Hepatocyte (in vitro differentiated cells): ENCODE data around the gene PDZK1. TPM values are rescaled to one million over a fixed set of nuclear protein-coding genes. Genes with fewer than 3 reads are reported as not detected.
"Not testable (repeated sequence)": the region's sequence is repeated elsewhere in the genome, so short reads cannot be mapped to it uniquely, and the experiment has no call there.

ENCODE experiments used
- DNase-seq: peaks from one replicate; pipeline ENCODE4 v3.0.0-alpha.2; 2016; ENCODE audit warnings: low spot score
- H2AFZ ChIP-seq: fragments of 200-600 bp; sonication (generic); 2 replicates; pipeline ENCODE4 v1.6.0; 2016; ENCODE audit warnings: antibody characterized with exemption, mild to moderate bottlenecking
- H3K27ac ChIP-seq: fragments of 200-600 bp; sonication (generic); 2 replicates; pipeline ENCODE4 v1.5.1; 2016; ENCODE audit warnings: mild to moderate bottlenecking
- H3K27me3 ChIP-seq: fragments of 200-600 bp; sonication (generic); 2 replicates; pipeline ENCODE4 v1.6.1; 2016
- H3K36me3 ChIP-seq: fragments of 200-600 bp; sonication (generic); replicated peaks from 2 replicates; pipeline ENCODE4 v1.5.1; 2016; ENCODE audit warnings: low read depth; ENCODE audit not compliant: insufficient read depth
- H3K4me1 ChIP-seq: fragments of 200-600 bp; sonication (generic); 2 replicates; pipeline ENCODE4 v1.5.1; 2016; ENCODE audit warnings: mild to moderate bottlenecking, moderate library complexity; ENCODE audit not compliant: insufficient read depth
- H3K4me2 ChIP-seq: fragments of 200-600 bp; sonication (generic); 2 replicates; pipeline ENCODE4 v1.6.0; 2016
- H3K4me3 ChIP-seq: fragments of 200-600 bp; sonication (generic); 2 replicates; pipeline ENCODE4 v1.5.1; 2016; ENCODE audit warnings: mild to moderate bottlenecking
- H3K79me2 ChIP-seq: fragments of 200-600 bp; sonication (generic); 2 replicates; pipeline ENCODE4 v1.6.0; 2017; ENCODE audit warnings: mild to moderate bottlenecking
- H3K9me2 ChIP-seq: fragments of 200-600 bp; sonication (generic); replicated peaks from 2 replicates; pipeline ENCODE4 v1.6.0; 2017; ENCODE audit warnings: mild to moderate bottlenecking; ENCODE audit not compliant: insufficient read depth
- H3K9me3 ChIP-seq: fragments of 200-600 bp; sonication (generic); 2 replicates; pipeline ENCODE4 v1.5.1; 2016; ENCODE audit warnings: low read depth, mild to moderate bottlenecking
- H4K20me1 ChIP-seq: fragments of 200-600 bp; sonication (generic); 2 replicates; pipeline ENCODE4 v1.6.0; 2016; ENCODE audit warnings: mild to moderate bottlenecking; ENCODE audit not compliant: insufficient read depth, poor library complexity, severe bottlenecking
- EZH2 ChIP-seq: fragments of 200-600 bp; sonication (generic); IDR thresholded peaks from 2 replicates; pipeline ENCODE4 v1.6.1; 2016; ENCODE audit warnings: antibody characterized with exemption, mild to moderate bottlenecking, borderline replicate concordance
- EZH2phosphoT487 ChIP-seq: fragments of 200-600 bp; sonication (generic); IDR thresholded peaks from one replicate; pipeline ENCODE4 v1.6.1; 2018; ENCODE audit warnings: antibody characterized with exemption, mild to moderate bottlenecking, low read depth, moderate library complexity; ENCODE audit not compliant: unreplicated experiment, severe bottlenecking
- WGBS: methylation state at CpG from one replicate; pipeline ENCODE4 v1.1.6; 2016; ENCODE audit warnings: low lambda C conversion rate; ENCODE audit errors: missing lambda C conversion rate; 5-methylcytosine and 5-hydroxymethylcytosine counted together
- polyA plus RNA-seq: library from polyadenylated mRNA; unstranded; fragments of >200 nt; fragmentation: Nextera tagmentation; extraction: Ambion mirVana; gene quantifications from 2 replicates; pipeline ENCODE4 v1.2.1, GENCODE V29; 2016
- total RNA-seq: library from RNA; depleted of rRNA; stranded (reverse); fragments of >200 nt; gene quantifications from 2 replicates; pipeline ENCODE4 v1.2.3, GENCODE V29; 2014
- TF ChIP-seq, protein P1 (sequence below): fragments of 200-600 bp; sonication (generic); IDR thresholded peaks from 2 replicates; pipeline ENCODE4 v1.5.1; 2016; ENCODE audit warnings: antibody characterized with exemption, mild to moderate bottlenecking; ENCODE audit not compliant: poor library complexity

The PDZK1 gene
- total and polyA plus RNA-seq, 2 experiments from 2014 or later, result 44.1 to 50.5 TPM

GRCh38 chr1:145729196-145729595 lies 22.0 kb upstream of the PDZK1 start:
- no peaks in the 10 kb centered on the region for H3K79me2 ChIP-seq
- no peak for DNase-seq
- WGBS, result 60% methylated on average over 5 of the region's 5 CpGs
- no peaks in the 10 kb centered on the region for H3K27me3 ChIP-seq
- no peak overlapping the region for H3K27ac ChIP-seq
- H3K9me3 ChIP-seq, result no peaks in the 10 kb centered on the region
- H3K36me3 ChIP-seq, result no peaks in the 10 kb centered on the region
- TF ChIP-seq EZH2 (no peak), EZH2phosphoT487 (no peak)
- TF ChIP-seq, protein P1, sequence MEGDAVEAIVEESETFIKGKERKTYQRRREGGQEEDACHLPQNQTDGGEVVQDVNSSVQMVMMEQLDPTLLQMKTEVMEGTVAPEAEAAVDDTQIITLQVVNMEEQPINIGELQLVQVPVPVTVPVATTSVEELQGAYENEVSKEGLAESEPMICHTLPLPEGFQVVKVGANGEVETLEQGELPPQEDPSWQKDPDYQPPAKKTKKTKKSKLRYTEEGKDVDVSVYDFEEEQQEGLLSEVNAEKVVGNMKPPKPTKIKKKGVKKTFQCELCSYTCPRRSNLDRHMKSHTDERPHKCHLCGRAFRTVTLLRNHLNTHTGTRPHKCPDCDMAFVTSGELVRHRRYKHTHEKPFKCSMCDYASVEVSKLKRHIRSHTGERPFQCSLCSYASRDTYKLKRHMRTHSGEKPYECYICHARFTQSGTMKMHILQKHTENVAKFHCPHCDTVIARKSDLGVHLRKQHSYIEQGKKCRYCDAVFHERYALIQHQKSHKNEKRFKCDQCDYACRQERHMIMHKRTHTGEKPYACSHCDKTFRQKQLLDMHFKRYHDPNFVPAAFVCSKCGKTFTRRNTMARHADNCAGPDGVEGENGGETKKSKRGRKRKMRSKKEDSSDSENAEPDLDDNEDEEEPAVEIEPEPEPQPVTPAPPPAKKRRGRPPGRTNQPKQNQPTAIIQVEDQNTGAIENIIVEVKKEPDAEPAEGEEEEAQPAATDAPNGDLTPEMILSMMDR, result no peak
- no peak overlapping the region for H3K4me2 ChIP-seq
- H3K4me3 ChIP-seq, result no peak overlapping the region
- no peak overlapping the region for H2AFZ ChIP-seq
- no peaks in the 10 kb centered on the region for H4K20me1 ChIP-seq
- H3K9me2 ChIP-seq, result no peaks in the 10 kb centered on the region
- H3K4me1 ChIP-seq, result no peaks in the 10 kb centered on the region

GRCh38 chr1:145726193-145726592 lies 19.0 kb upstream of the PDZK1 start:
- not testable (repeated sequence) for H2AFZ ChIP-seq, DNase-seq, H3K79me2 ChIP-seq, H3K4me1 ChIP-seq, H3K9me2 ChIP-seq, H3K9me3 ChIP-seq, H3K4me3 ChIP-seq, H3K27me3 ChIP-seq, H3K4me2 ChIP-seq, H4K20me1 ChIP-seq, H3K36me3 ChIP-seq, H3K27ac ChIP-seq
- 99% methylated on average over 5 of the region's 5 CpGs for WGBS

- Histone ChIP-seq H4K20me1 (no peaks in the 10 kb centered on the region), H3K9me2 (no peaks in the 10 kb centered on the region), H3K79me2 (no peaks in the 10 kb centered on the region), H3K9me3 (no peaks in the 10 kb centered on the region), H3K4me2 (peak overlapping the region; percentile 84), H3K36me3 (no peaks in the 10 kb centered on the region), H3K4me1 (peaks cover 14% of the 10 kb centered on the region), H3K27ac (no peak overlapping the region), H3K27me3 (no peaks in the 10 kb centered on the region), H2AFZ (peak overlapping the region; percentile 56), H3K4me3 (no peak overlapping the region)
- DNase-seq, result peak; percentile 81
- 28% methylated on average over 43 of the region's 47 CpGs for WGBS
- TF ChIP-seq EZH2 (no peak), EZH2phosphoT487 (no peak)
- TF ChIP-seq, protein P1, result peak; percentile 86
These were observed 13.9 kb upstream of the PDZK1 start for GRCh38 chr1:145720878-145721671.

DNA sequence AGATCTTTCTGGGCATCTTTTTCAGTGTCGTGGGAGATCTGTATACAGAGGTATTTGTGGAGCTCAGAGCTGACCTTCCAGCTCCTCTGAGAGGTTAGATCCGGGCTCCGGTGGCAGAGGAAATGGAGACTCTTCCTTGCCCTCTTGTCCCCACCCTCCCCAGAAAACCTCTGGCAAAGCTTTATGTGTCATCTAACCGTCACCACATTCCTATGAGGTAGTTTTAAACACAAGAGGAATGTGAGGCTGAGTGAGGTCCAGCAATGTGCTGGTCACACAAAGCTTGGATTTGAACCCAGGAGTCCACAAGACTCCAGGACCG lies 13.3 kb upstream of the PDZK1 start:
- Histone ChIP-seq H3K79me2 (no peaks in the 10 kb centered on the region), H2AFZ (no peak overlapping the region), H3K36me3 (no peaks in the 10 kb centered on the region), H3K4me3 (no peak overlapping the region), H3K9me2 (no peaks in the 10 kb centered on the region), H4K20me1 (no peaks in the 10 kb centered on the region), H3K4me1 (peaks cover 14% of the 10 kb centered on the region), H3K27me3 (no peaks in the 10 kb centered on the region), H3K27ac (no peak overlapping the region), H3K4me2 (peak overlapping the region; percentile 84), H3K9me3 (no peaks in the 10 kb centered on the region)
- WGBS, result 83% methylated on average over 5 of the region's 5 CpGs
- no peak for TF ChIP-seq EZH2
- TF ChIP-seq, protein P1, result no peak
- peak; percentile 17 for DNase-seq
